ENCODE data around the gene DUS4L. TPM values are rescaled to one million over a fixed set of nuclear protein-coding genes. Genes with fewer than 3 reads are reported as not detected.

DUS4L gene
- polyA plus RNA-seq, 1 experiment: 2.2 TPM

GRCh38 chr7:107591421-107591820 lies 27.6 kb downstream of the DUS4L start:
- no peak for DNase-seq (ENCODE audit: low read depth)
- POLR2A ChIA-PET: no interaction called here
- CTCF ChIA-PET: no interaction called here
- TF ChIP-seq CTCF (IDR thresholded peaks at IDR 0.05; ENCODE audit: insufficient read depth, low read depth, low read length): no peak
- Histone ChIP-seq H3K36me3 (ENCODE audit: control insufficient read depth, insufficient read depth, low read length) (no peaks in the 10 kb centered on the region; the same call in 1 of the 2 replicates), H3K27me3 (ENCODE audit: control insufficient read depth, insufficient read depth, low read length) (no peaks in the 10 kb centered on the region), H3K4me3 (ENCODE audit: low read depth, low read length) (no peak overlapping the region)

- TF ChIP-seq CTCF (IDR thresholded peaks at IDR 0.05; ENCODE audit: insufficient read depth, low read depth, low read length): no peak
- Histone ChIP-seq H3K27me3 (ENCODE audit: control insufficient read depth, insufficient read depth, low read length) (no peaks in the 10 kb centered on the region), H3K4me3 (ENCODE audit: low read depth, low read length) (no peak overlapping the region), H3K36me3 (ENCODE audit: control insufficient read depth, insufficient read depth, low read length) (no peaks in the 10 kb centered on the region)
- peak; percentile 25 for DNase-seq (ENCODE audit: low read depth)
- ChIA-PET CTCF (no interaction called here), POLR2A (no interaction called here)
These were observed 28.7 kb downstream of the DUS4L start for GRCh38 chr7:107592361-107593024.

GRCh38 chr7:107593025-107593410 lies 29.2 kb downstream of the DUS4L start:
- CTCF ChIA-PET: interaction anchor here (1.0 to 2.0 kb wide), 2 partner anchors 11 to 42 kb away, joined by 4 to 6 read pairs; no protein-coding TSS in a partner anchor
- no peak for DNase-seq (ENCODE audit: low read depth)
- POLR2A ChIA-PET: no interaction called here
- H3K27me3 ChIP-seq (ENCODE audit: control insufficient read depth, insufficient read depth, low read length): no peaks in the 10 kb centered on the region
- TF ChIP-seq CTCF (IDR thresholded peaks at IDR 0.05; ENCODE audit: insufficient read depth, low read depth, low read length): no peak
- no peak overlapping the region for H3K4me3 ChIP-seq (ENCODE audit: low read depth, low read length)
- H3K36me3 ChIP-seq (ENCODE audit: control insufficient read depth, insufficient read depth, low read length): no peaks in the 10 kb centered on the region

- CTCF ChIA-PET: interaction anchor here (0.6 to 2.0 kb wide), 3 partner anchors 10 to 414 kb away, joined by 3 to 7 read pairs (median 6); no protein-coding TSS in a partner anchor
- peak; percentile 80 for DNase-seq (ENCODE audit: low read depth)
- no peak overlapping the region for H3K4me3 ChIP-seq (ENCODE audit: low read depth, low read length)
These were observed 31.4 kb downstream of the DUS4L start for GRCh38 chr7:107594961-107595737.

More at GRCh38 chr7:107594961-107595737, 31.4 kb downstream of the DUS4L start:
- POLR2A ChIA-PET: no interaction called here
- Histone ChIP-seq H3K27me3 (ENCODE audit: control insufficient read depth, insufficient read depth, low read length) (no peaks in the 10 kb centered on the region), H3K36me3 (ENCODE audit: control insufficient read depth, insufficient read depth, low read length) (no peaks in the 10 kb centered on the region)
- no peak for TF ChIP-seq CTCF (IDR thresholded peaks at IDR 0.05; ENCODE audit: insufficient read depth, low read depth, low read length)

Measured in BJ (cell line).